OCI-LY3 (cell line): Measurements from ENCODE around the gene PELO.

Experiments
- CTCF ChIP-seq: fragments of 200-600, 300-600 bp; sonication (generic); IDR thresholded peaks from 2 replicates; pipeline ENCODE4 v1.5.1; 2014; ENCODE audit warnings: antibody characterized with exemption, low read length, low read depth
- EZH2phosphoT487 ChIP-seq: fragments of 200-600 bp; shearing (Covaris generic); IDR thresholded peaks from 2 replicates; pipeline ENCODE4 v1.6.1; 2018; ENCODE audit warnings: antibody characterized with exemption, mixed run types, low read depth

- TF ChIP-seq CTCF (no peak), EZH2phosphoT487 (no peak)
Observed at GRCh38 chr5:52776116-52776515, 11.6 kb upstream of the PELO start.
